ENCODE data around the gene PCDHGA8.
A peak's percentile ranks its signal among the peaks of the same experiment; 100 is the strongest.
"Not testable (repeated sequence)": the region's sequence is repeated elsewhere in the genome, so short reads cannot be mapped to it uniquely, and the experiment has no call there.

The PCDHGA8 gene
- 0 to 0.70 (median 0.17) reads per million in 3 donors for total RNA-seq

GRCh38 chr5:141392429-141393198, at the start of gene PCDHGA8:
TSS of gene PCDHGA8 (plus strand) at chr5:141392633. CDS start at chr5:141392814, 181 bp downstream.
- Histone ChIP-seq H3K9me3 (ENCODE audit: control insufficient read depth, low read length) (peaks cover 9% of the 10 kb centered on the region), H3K27ac (ENCODE audit: insufficient read depth, low read length, poor library complexity, severe bottlenecking) (no peak within 1 kb of the TSS), H3K36me3 (ENCODE audit: control insufficient read depth, insufficient read depth, low read length) (no peaks in the 10 kb centered on the region), H3K27me3 (replicated peaks; ENCODE audit: control insufficient read depth, insufficient read depth, low read length, poor library complexity, severe bottlenecking) (peaks cover 6% of the 10 kb centered on the region), H3K4me1 (ENCODE audit: control insufficient read depth, insufficient read depth, low read length, poor library complexity, severe bottlenecking) (no peaks in the 10 kb centered on the region), H3K4me3 (ENCODE audit: insufficient read depth, low read depth, low read length, poor library complexity, severe bottlenecking) (no peak within 1 kb of the TSS)
- DNase-seq = no peak

GRCh38 chr5:141342773-141343172, 49.7 kb upstream of the PCDHGA8 start:
- H3K4me1 ChIP-seq (ENCODE audit: control insufficient read depth, insufficient read depth, low read length, poor library complexity, severe bottlenecking) = no peaks in the 10 kb centered on the region
- no peak for DNase-seq
- no peaks in the 10 kb centered on the region for H3K36me3 ChIP-seq (ENCODE audit: control insufficient read depth, insufficient read depth, low read length)
- no peak overlapping the region for H3K27ac ChIP-seq (ENCODE audit: insufficient read depth, low read length, poor library complexity, severe bottlenecking)
- H3K27me3 ChIP-seq (replicated peaks; ENCODE audit: control insufficient read depth, insufficient read depth, low read length, poor library complexity, severe bottlenecking) = peaks cover 18% of the 10 kb centered on the region
- H3K4me3 ChIP-seq (ENCODE audit: insufficient read depth, low read depth, low read length, poor library complexity, severe bottlenecking) = no peak overlapping the region
- H3K9me3 ChIP-seq (ENCODE audit: control insufficient read depth, low read length) = no peaks in the 10 kb centered on the region

DNA sequence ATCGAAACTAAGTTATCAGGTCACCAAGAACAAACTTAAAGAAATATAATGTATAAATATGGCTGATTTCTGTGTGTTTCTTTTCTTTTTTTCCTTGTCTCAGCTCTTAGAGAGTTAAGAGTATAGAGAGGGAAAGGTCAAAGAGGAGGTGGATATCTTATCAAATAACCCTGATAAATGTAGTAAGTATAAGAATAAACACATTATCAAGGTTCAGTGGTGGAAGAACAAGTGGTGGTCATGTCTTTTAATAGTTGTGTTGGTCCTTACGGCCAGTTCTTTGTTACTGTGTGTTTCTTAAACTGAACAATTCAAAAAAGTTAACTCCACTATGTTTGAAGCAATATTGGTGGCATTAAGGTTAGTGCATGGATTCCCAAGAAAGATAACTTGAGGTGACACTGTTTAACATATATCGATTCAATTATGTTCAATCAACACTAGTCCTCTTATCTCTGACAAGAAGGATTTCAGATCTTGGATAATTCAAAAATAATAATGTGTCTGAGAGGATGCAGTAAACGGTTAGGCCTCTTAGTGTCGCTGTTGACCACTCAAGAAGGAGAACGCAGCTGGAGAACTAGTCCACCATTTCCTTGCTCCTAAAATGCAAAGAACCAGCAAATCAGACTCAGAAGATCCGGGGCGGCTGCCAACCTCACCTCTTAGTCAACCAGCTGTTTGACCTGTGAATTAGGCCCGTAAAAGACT, 49.0 kb upstream of the PCDHGA8 start, which contains the start of gene PCDHGA3:
TSS of gene PCDHGA3 (plus strand) at position 588 of the 711 bp plus-strand sequence. CDS start 205 bp downstream, outside the sequence.
- H3K36me3 ChIP-seq (ENCODE audit: control insufficient read depth, insufficient read depth, low read length) = no peaks in the 10 kb centered on the region
- DNase-seq = no peak
- H3K27ac ChIP-seq (ENCODE audit: insufficient read depth, low read length, poor library complexity, severe bottlenecking) = no peak within 1 kb of the TSS
- H3K27me3 ChIP-seq (replicated peaks; ENCODE audit: control insufficient read depth, insufficient read depth, low read length, poor library complexity, severe bottlenecking) = peaks cover 12% of the 10 kb centered on the region
- H3K9me3 ChIP-seq (ENCODE audit: control insufficient read depth, low read length) = no peaks in the 10 kb centered on the region
- H3K4me3 ChIP-seq (ENCODE audit: insufficient read depth, low read depth, low read length, poor library complexity, severe bottlenecking) = no peak within 1 kb of the TSS
- H3K4me1 ChIP-seq (ENCODE audit: control insufficient read depth, insufficient read depth, low read length, poor library complexity, severe bottlenecking) = no peaks in the 10 kb centered on the region

DNA sequence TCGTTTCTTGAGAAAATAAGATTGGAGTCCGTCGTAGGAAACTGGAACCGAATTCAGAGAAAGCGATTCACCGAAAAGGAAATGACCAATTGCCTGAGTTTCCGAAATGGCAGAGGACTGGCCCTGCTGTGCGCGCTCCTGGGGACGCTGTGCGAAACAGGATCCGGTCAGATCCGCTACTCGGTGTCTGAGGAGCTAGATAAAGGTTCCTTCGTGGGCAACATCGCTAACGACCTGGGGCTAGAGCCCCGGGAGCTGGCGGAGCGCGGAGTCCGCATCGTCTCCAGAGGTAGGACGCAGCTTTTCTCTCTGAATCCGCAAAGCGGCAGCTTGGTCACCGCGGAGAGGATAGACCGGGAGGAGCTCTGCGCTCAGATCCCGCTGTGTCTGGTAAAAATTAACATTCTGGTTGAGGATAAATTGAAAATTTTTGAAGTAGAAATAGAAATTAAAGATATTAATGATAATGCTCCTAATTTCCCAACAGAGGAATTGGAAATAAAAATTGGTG, 48.4 kb upstream of the PCDHGA8 start:
- Histone ChIP-seq H3K4me1 (ENCODE audit: control insufficient read depth, insufficient read depth, low read length, poor library complexity, severe bottlenecking) (no peaks in the 10 kb centered on the region), H3K9me3 (ENCODE audit: control insufficient read depth, low read length) (no peaks in the 10 kb centered on the region), H3K27me3 (replicated peaks; ENCODE audit: control insufficient read depth, insufficient read depth, low read length, poor library complexity, severe bottlenecking) (peaks cover 10% of the 10 kb centered on the region), H3K36me3 (ENCODE audit: control insufficient read depth, insufficient read depth, low read length) (no peaks in the 10 kb centered on the region), H3K4me3 (ENCODE audit: insufficient read depth, low read depth, low read length, poor library complexity, severe bottlenecking) (no peak overlapping the region), H3K27ac (ENCODE audit: insufficient read depth, low read length, poor library complexity, severe bottlenecking) (no peak overlapping the region)
- no peak for DNase-seq

DNA sequence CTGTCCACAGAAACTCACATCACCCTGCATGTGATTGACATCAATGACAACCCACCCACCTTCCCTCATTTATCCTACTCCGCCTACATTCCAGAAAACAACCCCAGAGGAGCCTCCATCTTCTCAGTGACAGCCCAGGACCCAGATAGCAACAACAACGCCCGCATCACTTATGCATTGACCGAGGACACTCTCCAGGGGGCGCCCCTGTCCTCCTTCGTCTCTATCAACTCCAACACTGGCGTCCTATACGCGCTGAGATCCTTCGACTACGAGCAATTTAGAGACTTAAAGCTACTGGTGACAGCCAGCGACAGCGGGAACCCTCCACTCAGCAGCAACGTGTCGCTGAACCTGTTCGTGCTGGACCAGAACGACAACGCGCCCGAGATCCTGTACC, 47.1 kb upstream of the PCDHGA8 start:
- Histone ChIP-seq H3K4me1 (ENCODE audit: control insufficient read depth, insufficient read depth, low read length, poor library complexity, severe bottlenecking) (no peaks in the 10 kb centered on the region), H3K4me3 (ENCODE audit: insufficient read depth, low read depth, low read length, poor library complexity, severe bottlenecking) (no peak overlapping the region), H3K27ac (ENCODE audit: insufficient read depth, low read length, poor library complexity, severe bottlenecking) (no peak overlapping the region), H3K36me3 (ENCODE audit: control insufficient read depth, insufficient read depth, low read length) (no peaks in the 10 kb centered on the region), H3K27me3 (replicated peaks; ENCODE audit: control insufficient read depth, insufficient read depth, low read length, poor library complexity, severe bottlenecking) (peaks cover 12% of the 10 kb centered on the region), H3K9me3 (ENCODE audit: control insufficient read depth, low read length) (no peaks in the 10 kb centered on the region)
- no peak for DNase-seq

DNA sequence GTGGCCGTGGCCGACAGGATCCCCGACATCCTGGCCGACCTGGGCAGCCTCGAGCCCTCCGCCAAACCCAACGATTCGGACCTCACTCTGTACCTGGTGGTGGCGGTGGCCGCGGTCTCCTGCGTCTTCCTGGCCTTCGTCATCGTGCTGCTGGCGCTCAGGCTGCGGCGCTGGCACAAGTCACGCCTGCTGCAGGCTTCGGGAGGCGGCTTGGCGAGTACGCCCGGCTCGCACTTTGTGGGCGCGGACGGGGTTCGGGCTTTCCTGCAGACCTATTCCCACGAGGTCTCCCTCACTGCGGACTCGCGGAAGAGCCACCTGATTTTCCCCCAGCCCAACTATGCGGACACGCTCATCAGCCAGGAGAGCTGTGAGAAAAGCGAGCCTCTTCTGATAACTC, 46.4 kb upstream of the PCDHGA8 start:
- not testable (repeated sequence) for H3K9me3 ChIP-seq (ENCODE audit: control insufficient read depth, low read length); H3K27ac ChIP-seq (ENCODE audit: insufficient read depth, low read length, poor library complexity, severe bottlenecking); H3K36me3 ChIP-seq (ENCODE audit: control insufficient read depth, insufficient read depth, low read length); DNase-seq; H3K4me3 ChIP-seq (ENCODE audit: insufficient read depth, low read depth, low read length, poor library complexity, severe bottlenecking); H3K4me1 ChIP-seq (ENCODE audit: control insufficient read depth, insufficient read depth, low read length, poor library complexity, severe bottlenecking)
- peaks cover 12% of the 10 kb centered on the region for H3K27me3 ChIP-seq (replicated peaks; ENCODE audit: control insufficient read depth, insufficient read depth, low read length, poor library complexity, severe bottlenecking)

DNA sequence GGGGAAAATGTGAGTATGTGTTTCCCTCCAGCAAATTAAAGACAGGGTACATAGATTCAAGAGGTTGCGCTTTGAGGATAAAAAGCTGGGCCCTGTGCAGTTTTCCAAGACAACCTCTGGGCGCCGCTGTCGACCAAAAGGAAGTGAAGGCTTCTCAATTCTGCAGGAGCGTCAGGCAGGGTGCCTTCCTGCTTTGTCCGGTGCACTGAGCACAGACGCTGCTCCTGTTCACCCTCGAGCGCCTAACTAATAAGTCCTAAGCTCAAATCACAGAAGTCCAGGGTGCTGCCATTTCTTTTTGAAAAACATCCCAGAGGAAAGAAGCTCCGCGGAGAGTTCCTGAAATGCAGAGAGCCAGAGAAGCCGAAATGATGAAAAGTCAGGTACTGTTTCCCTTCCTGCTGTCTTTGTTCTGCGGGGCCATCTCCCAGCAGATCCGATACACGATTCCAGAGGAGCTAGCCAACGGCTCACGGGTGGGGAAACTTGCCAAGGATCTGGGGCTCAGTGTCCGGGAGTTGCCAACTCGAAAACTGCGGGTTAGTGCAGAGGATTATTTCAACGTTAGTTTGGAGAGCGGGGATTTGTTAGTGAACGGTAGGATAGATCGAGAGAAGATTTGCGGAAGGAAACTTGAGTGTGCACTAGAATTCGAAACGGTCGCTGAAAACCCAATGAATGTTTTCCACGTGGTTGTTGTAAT, 42.4 kb upstream of the PCDHGA8 start, which contains the start of gene PCDHGB1:
TSS of gene PCDHGB1 (plus strand) at position 183 of the 703 bp plus-strand sequence. CDS start at position 345, 162 bp downstream.
- no peaks in the 10 kb centered on the region for H3K9me3 ChIP-seq (ENCODE audit: control insufficient read depth, low read length)
- H3K36me3 ChIP-seq (ENCODE audit: control insufficient read depth, insufficient read depth, low read length) = no peaks in the 10 kb centered on the region
- H3K27ac ChIP-seq (ENCODE audit: insufficient read depth, low read length, poor library complexity, severe bottlenecking) = no peak within 1 kb of the TSS
- no peak within 1 kb of the TSS for H3K4me3 ChIP-seq (ENCODE audit: insufficient read depth, low read depth, low read length, poor library complexity, severe bottlenecking)
- no peaks in the 10 kb centered on the region for H3K4me1 ChIP-seq (ENCODE audit: control insufficient read depth, insufficient read depth, low read length, poor library complexity, severe bottlenecking)
- DNase-seq = peak in 1 of 3 donors; percentile 12
- H3K27me3 ChIP-seq (replicated peaks; ENCODE audit: control insufficient read depth, insufficient read depth, low read length, poor library complexity, severe bottlenecking) = peaks cover 10% of the 10 kb centered on the region

- Histone ChIP-seq H3K4me1 (ENCODE audit: control insufficient read depth, insufficient read depth, low read length, poor library complexity, severe bottlenecking) (no peaks in the 10 kb centered on the region), H3K9me3 (ENCODE audit: control insufficient read depth, low read length) (no peaks in the 10 kb centered on the region), H3K27ac (ENCODE audit: insufficient read depth, low read length, poor library complexity, severe bottlenecking) (no peak overlapping the region), H3K36me3 (ENCODE audit: control insufficient read depth, insufficient read depth, low read length) (no peaks in the 10 kb centered on the region), H3K4me3 (ENCODE audit: insufficient read depth, low read depth, low read length, poor library complexity, severe bottlenecking) (no peak overlapping the region), H3K27me3 (replicated peaks; ENCODE audit: control insufficient read depth, insufficient read depth, low read length, poor library complexity, severe bottlenecking) (peaks cover 8% of the 10 kb centered on the region)
- DNase-seq = no peak
These were observed 40.8 kb upstream of the PCDHGA8 start for GRCh38 chr5:141351591-141351990.

DNA sequence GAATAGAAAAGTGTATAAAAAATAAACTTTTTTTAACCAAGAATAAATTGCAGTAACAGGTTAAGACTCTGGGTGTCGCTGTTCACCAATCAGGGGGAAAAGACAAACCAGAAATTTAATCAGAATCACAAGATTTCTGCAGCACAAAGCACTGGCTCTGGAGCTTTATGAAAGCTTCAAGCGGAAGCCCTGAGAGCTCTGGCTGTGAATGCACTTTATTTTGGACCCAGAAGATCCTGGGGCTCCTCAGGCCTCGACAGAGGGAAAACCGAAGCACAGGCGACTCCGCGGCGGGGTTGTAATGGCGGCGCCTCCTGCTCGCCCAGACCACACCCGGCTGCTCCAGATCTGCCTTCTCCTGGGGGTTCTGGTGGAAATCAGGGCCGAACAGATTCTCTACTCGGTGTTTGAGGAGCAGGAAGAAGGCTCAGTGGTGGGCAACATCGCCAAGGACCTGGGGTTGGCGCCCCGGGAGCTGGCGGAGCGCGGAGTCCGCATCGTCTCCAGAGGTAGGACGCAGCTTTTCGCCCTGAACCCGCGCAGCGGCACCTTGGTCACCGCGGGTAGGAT, 37.4 kb upstream of the PCDHGA8 start, which contains the start of gene PCDHGA4:
TSS of gene PCDHGA4 (plus strand) at position 122 of the 570 bp plus-strand sequence. CDS start at position 209, 87 bp downstream.
- H3K4me3 ChIP-seq (ENCODE audit: insufficient read depth, low read depth, low read length, poor library complexity, severe bottlenecking) = peak within 1 kb of the TSS; percentile 13
- no peak for DNase-seq
- no peaks in the 10 kb centered on the region for H3K9me3 ChIP-seq (ENCODE audit: control insufficient read depth, low read length)
- H3K27ac ChIP-seq (ENCODE audit: insufficient read depth, low read length, poor library complexity, severe bottlenecking) = no peak within 1 kb of the TSS
- H3K36me3 ChIP-seq (ENCODE audit: control insufficient read depth, insufficient read depth, low read length) = no peaks in the 10 kb centered on the region
- H3K27me3 ChIP-seq (replicated peaks; ENCODE audit: control insufficient read depth, insufficient read depth, low read length, poor library complexity, severe bottlenecking) = peaks cover 5% of the 10 kb centered on the region
- no peaks in the 10 kb centered on the region for H3K4me1 ChIP-seq (ENCODE audit: control insufficient read depth, insufficient read depth, low read length, poor library complexity, severe bottlenecking)

All from effector memory CD4-positive, alpha-beta T cell (primary cell).